ENCODE data around the gene NNAT. TPM values are rescaled to one million over a fixed set of nuclear protein-coding genes. Genes with fewer than 3 reads are reported as not detected.

NNAT gene
- total RNA-seq, 1 donor, result not detected

DNA sequence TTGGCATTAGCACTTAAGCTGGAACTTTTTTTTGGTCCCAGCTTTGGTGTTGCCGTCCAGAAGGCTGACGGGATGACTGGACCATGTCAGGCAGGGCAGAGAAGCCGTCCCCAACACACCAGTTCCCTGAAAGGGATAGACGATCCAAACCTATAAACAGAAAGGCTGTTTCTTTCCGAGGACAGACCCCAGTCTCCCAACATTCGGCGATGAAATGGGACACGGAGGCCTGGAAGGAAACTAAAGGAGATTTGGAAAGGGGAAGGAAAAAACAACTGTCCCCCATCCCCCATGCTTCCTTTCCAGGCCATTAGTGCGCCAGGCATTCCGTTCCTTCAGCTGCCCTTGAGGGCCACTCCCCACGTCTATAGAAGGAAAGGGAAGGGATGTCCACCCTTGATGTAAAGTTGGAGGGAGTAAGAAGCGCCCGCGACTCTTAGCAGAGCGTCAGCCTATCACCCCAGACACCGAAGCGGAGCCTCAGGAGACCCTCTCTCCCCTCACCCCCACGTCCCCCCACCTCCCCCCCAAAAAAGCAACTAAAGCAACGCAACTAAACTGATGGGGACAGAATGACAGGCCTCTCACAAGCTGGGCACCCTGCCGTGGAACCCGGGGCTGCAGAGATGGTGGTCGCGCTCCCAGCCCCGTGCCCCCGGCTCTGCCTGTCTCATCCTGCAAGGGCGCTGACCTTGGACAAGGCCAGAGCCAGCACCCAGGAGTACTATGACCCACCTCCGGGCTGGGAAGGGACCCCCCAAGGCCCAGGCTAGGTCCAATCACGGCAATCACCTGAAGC is 6.0 kb downstream of the NNAT start:
- TF ChIP-seq, protein P1, sequence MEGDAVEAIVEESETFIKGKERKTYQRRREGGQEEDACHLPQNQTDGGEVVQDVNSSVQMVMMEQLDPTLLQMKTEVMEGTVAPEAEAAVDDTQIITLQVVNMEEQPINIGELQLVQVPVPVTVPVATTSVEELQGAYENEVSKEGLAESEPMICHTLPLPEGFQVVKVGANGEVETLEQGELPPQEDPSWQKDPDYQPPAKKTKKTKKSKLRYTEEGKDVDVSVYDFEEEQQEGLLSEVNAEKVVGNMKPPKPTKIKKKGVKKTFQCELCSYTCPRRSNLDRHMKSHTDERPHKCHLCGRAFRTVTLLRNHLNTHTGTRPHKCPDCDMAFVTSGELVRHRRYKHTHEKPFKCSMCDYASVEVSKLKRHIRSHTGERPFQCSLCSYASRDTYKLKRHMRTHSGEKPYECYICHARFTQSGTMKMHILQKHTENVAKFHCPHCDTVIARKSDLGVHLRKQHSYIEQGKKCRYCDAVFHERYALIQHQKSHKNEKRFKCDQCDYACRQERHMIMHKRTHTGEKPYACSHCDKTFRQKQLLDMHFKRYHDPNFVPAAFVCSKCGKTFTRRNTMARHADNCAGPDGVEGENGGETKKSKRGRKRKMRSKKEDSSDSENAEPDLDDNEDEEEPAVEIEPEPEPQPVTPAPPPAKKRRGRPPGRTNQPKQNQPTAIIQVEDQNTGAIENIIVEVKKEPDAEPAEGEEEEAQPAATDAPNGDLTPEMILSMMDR (IDR thresholded peaks at IDR 0.05; ENCODE audit: extremely low read depth, low read depth, low read length), result no peak
- Histone ChIP-seq H4K20me1 (ENCODE audit: insufficient read depth, low read length) (peaks cover 45% of the 10 kb centered on the region), H3K4me3 (ENCODE audit: insufficient read depth, low read length) (peak overlapping the region; percentile 92), H3K36me3 (ENCODE audit: insufficient read depth, low read length) (peaks cover 3% of the 10 kb centered on the region), H3K79me2 (ENCODE audit: insufficient read depth, low read length) (peaks cover 57% of the 10 kb centered on the region), H3K4me2 (ENCODE audit: insufficient read depth, low read length) (peak overlapping the region; percentile 97), H3K4me1 (ENCODE audit: insufficient read depth, low read length) (peaks cover 30% of the 10 kb centered on the region), H2AFZ (ENCODE audit: low read length) (peak overlapping the region; percentile 92), H3K9me3 (ENCODE audit: low read depth, low read length) (no peaks in the 10 kb centered on the region), H3K27me3 (ENCODE audit: insufficient read depth, low read length) (no peaks in the 10 kb centered on the region), H3K27ac (ENCODE audit: low read depth, low read length) (peak overlapping the region; percentile 100)
- DNase-seq (ENCODE audit: insufficient read length, low spot score, missing footprints), result peak; percentile 90

DNA sequence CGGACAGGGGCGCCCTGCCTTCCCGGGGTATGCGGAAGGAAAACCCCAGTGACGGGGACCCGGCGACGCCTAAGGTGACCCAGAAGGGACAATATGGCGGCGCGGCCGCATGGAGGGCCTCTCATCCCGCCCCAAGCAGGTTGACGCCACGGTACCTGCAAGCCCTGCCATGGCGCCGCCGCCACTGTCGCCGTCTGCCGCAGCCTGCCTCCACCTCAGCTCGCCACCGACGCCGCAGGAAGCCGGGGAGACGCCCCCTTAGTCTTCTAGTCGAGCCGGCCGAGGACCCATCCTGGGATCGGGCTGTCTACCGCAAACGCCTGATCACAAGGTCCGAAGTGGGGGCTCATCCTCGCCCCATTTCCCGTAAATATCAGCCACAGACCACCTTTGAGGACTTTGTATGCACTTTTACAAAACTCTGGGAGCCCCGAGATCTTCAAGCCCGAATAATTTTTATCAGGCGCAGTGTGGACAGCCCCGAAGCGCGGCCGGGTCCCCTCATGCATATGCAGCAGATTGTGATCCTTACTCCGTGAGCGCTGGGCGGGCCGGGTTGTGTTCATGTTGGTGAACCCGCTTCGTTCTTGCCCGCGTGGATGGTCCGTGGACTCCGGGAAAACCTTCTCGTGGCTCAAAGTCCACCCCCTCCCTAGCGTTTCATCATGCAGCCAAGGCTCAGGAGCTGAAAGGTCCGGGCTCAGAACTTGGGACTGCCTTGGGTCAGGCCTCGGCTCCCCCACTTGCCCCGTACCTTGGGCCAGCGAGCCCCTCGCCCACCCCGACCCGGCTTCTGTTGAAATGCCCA is 6.8 kb downstream of the NNAT start, which contains the start of gene BLCAP:
TSS of gene BLCAP (minus strand) at position 239 of the 808 bp plus-strand sequence. CDS start 8,702 bp downstream, outside the sequence.
- Histone ChIP-seq H3K9me3 (ENCODE audit: low read depth, low read length) (no peaks in the 10 kb centered on the region), H4K20me1 (ENCODE audit: insufficient read depth, low read length) (peaks cover 40% of the 10 kb centered on the region), H3K4me3 (ENCODE audit: insufficient read depth, low read length) (peak within 1 kb of the TSS; percentile 92), H3K27ac (ENCODE audit: low read depth, low read length) (peak within 1 kb of the TSS; percentile 100), H3K4me2 (ENCODE audit: insufficient read depth, low read length) (peak within 1 kb of the TSS; percentile 97), H3K36me3 (ENCODE audit: insufficient read depth, low read length) (peaks cover 3% of the 10 kb centered on the region), H3K79me2 (ENCODE audit: insufficient read depth, low read length) (peaks cover 50% of the 10 kb centered on the region), H2AFZ (ENCODE audit: low read length) (peak within 1 kb of the TSS; percentile 92), H3K27me3 (ENCODE audit: insufficient read depth, low read length) (no peaks in the 10 kb centered on the region), H3K4me1 (ENCODE audit: insufficient read depth, low read length) (peaks cover 30% of the 10 kb centered on the region)
- peak; percentile 99 for DNase-seq (ENCODE audit: insufficient read length, low spot score, missing footprints)
- TF ChIP-seq, protein P1 (IDR thresholded peaks at IDR 0.05; ENCODE audit: extremely low read depth, low read depth, low read length), result no peak

DNA sequence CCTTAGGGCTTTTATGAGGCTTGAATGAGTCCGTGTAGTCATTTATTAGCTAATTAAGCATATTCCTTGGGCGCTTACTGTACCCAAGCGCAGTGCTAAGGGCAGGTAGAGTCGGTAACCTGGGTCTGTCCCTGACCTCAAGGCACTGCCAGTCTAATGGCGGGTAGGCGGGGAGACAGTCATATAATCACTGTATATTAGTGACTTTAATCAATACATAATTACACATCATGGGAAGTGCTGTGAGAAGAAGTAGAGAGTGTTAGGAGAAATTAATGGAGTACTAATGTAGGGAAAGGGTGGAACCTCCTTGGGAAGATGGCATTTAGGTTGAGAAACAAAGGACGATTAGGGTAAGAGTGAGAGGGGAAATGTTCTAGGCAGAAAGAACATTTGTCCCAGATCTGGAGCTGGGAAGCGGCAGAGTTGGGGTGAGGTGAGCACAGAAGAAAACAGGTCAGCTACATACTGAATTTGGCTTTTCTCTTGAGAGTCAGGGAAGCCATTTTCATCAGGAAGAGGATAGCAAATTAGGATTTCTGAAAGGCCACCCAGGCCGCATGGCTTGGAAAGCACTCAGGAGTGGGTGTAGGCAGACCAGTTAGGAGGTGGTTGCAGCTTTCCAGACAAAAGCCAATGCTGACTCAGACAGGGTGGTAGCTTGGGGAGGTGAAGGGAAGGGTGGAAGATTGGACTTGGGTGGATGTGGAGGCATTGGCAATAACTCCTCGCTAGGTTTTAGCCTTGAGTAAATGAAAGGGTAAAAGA is 7.6 kb downstream of the NNAT start:
- Histone ChIP-seq H3K4me1 (ENCODE audit: insufficient read depth, low read length) (peaks cover 30% of the 10 kb centered on the region), H4K20me1 (ENCODE audit: insufficient read depth, low read length) (peaks cover 33% of the 10 kb centered on the region), H3K36me3 (ENCODE audit: insufficient read depth, low read length) (no peaks in the 10 kb centered on the region), H3K4me2 (ENCODE audit: insufficient read depth, low read length) (peak overlapping the region; percentile 97), H3K9me3 (ENCODE audit: low read depth, low read length) (no peaks in the 10 kb centered on the region), H3K4me3 (ENCODE audit: insufficient read depth, low read length) (peak overlapping the region; percentile 92), H3K27me3 (ENCODE audit: insufficient read depth, low read length) (no peaks in the 10 kb centered on the region), H2AFZ (ENCODE audit: low read length) (peak overlapping the region; percentile 92), H3K79me2 (ENCODE audit: insufficient read depth, low read length) (peaks cover 42% of the 10 kb centered on the region), H3K27ac (ENCODE audit: low read depth, low read length) (peak overlapping the region; percentile 100)
- TF ChIP-seq, protein P1 (IDR thresholded peaks at IDR 0.05; ENCODE audit: extremely low read depth, low read depth, low read length), result no peak
- no peak for DNase-seq (ENCODE audit: insufficient read length, low spot score, missing footprints)

Data from osteoblast (primary cell).